ENCODE results near the gene PSMC1.

The PSMC1 gene

DNA sequence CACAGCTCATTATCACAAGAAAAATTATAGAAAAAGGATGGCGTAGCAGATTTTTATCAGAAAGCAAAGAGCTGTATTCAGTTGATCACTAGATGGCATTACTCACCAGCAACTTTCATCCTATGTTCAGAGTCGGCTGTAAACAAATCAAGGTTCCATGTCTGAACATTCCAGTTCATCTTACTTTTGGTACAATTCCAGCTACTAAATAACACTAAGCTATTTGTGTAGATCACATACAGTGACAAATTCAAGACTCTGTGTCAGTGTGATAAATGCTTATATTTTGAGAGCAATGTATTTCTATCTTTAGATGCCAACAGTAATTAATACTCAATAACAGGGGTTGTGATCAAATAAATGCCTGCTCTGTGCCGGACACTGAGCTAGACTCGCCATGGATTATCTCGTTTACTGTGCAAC lies 45.3 kb downstream of the PSMC1 start:
- TF ChIP-seq, protein P1, sequence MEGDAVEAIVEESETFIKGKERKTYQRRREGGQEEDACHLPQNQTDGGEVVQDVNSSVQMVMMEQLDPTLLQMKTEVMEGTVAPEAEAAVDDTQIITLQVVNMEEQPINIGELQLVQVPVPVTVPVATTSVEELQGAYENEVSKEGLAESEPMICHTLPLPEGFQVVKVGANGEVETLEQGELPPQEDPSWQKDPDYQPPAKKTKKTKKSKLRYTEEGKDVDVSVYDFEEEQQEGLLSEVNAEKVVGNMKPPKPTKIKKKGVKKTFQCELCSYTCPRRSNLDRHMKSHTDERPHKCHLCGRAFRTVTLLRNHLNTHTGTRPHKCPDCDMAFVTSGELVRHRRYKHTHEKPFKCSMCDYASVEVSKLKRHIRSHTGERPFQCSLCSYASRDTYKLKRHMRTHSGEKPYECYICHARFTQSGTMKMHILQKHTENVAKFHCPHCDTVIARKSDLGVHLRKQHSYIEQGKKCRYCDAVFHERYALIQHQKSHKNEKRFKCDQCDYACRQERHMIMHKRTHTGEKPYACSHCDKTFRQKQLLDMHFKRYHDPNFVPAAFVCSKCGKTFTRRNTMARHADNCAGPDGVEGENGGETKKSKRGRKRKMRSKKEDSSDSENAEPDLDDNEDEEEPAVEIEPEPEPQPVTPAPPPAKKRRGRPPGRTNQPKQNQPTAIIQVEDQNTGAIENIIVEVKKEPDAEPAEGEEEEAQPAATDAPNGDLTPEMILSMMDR (conservative IDR thresholded peaks at IDR 0.05; ENCODE audit: control insufficient read depth, insufficient read depth, low read depth, low read length), result peak; percentile 64
- DNase-seq (ENCODE audit: low read depth), result peak; percentile 77
- H3K4me3 ChIP-seq (ENCODE audit: control insufficient read depth, low read depth, low read length), result no peak overlapping the region

DNA sequence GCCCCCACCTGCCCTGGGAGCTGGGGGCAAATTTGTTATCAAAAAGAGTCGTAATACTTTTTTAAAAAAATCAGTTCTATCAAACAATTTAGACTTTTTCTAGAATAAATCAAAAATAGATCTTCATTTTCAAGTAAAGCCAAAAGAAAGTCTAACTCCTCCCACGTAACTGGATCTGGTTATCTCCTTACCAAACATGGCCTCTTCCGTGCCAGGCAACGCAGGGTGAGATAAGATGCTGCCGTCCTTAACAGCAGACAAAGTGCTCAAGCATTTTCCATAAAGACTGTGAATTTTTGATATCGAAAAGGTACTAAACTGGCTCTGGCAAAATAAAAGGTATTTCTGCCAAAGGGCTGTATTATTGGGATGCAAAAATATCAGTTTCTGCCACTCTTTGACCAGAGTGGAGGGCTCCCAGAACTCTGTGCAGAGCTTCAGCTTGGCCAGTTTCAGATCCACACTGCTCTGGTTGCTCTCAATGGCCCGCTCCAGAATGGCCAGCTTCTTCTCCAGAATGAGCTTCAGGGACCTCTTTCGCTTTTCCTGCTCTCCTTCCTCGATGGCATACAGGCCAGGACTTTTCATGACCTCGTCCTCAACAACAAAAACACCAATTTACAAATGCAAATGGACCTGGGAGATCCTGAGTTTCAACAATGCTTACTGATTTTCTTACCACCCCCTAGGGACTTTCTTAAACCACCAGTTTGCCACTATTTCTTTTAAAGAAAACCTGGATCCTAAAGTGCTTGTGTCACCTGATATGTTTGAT lies 46.4 kb downstream of the PSMC1 start:
- no peak for DNase-seq (ENCODE audit: low read depth)
- TF ChIP-seq, protein P1 (conservative IDR thresholded peaks at IDR 0.05; ENCODE audit: control insufficient read depth, insufficient read depth, low read depth, low read length), result no peak
- H3K4me3 ChIP-seq (ENCODE audit: control insufficient read depth, low read depth, low read length), result no peak overlapping the region

- no peak overlapping the region for H3K4me3 ChIP-seq (ENCODE audit: control insufficient read depth, low read depth, low read length)
- DNase-seq (ENCODE audit: low read depth), result no peak
- TF ChIP-seq, protein P1 (conservative IDR thresholded peaks at IDR 0.05; ENCODE audit: control insufficient read depth, insufficient read depth, low read depth, low read length), result no peak
These were observed 47.1 kb downstream of the PSMC1 start for GRCh38 chr14:90303473-90303872.

DNA sequence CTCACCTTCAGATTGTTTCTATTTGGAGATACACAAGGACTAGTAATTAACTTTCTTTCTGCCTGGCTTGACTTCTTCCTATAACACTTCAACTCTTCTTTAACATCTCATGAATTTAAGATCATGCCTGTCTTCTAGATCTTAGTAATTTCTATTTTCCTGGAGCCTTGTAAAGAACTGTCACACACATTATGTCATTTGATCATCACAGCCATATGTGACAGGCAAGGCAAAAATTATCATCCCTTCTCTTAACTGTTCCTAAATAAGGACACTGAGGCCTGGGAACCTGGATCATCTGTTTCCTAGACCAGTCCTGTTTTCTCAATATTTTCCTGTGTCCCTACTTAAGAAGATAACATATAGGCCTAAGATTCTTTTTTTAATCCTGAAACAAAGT lies 48.1 kb downstream of the PSMC1 start:
- TF ChIP-seq, protein P1 (conservative IDR thresholded peaks at IDR 0.05; ENCODE audit: control insufficient read depth, insufficient read depth, low read depth, low read length), result no peak
- no peak for DNase-seq (ENCODE audit: low read depth)

DNA sequence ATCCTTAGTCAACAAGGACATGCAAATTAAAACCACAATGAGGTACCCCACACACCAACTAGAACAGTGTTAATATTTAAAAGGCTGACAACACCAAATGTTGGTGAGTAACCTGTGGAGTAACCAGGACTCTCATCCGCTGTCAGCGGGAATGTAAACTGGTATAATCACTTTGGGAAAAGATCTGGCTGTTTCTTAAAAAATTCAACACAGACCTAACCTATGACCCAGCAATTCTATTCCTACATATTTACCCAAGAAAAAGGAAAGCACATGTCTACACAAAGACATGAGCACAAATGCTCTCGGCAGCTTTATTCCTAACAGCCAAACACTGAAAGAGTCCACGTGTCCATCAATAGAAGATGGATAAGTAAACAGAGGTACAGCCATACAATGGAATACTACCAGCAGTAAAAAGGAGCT lies 48.8 kb downstream of the PSMC1 start:
- H3K4me3 ChIP-seq (ENCODE audit: control insufficient read depth, low read depth, low read length), result no peak overlapping the region
- TF ChIP-seq, protein P1 (conservative IDR thresholded peaks at IDR 0.05; ENCODE audit: control insufficient read depth, insufficient read depth, low read depth, low read length), result no peak
- no peak for DNase-seq (ENCODE audit: low read depth)

More for the DNA sequence above, 48.1 kb downstream of the PSMC1 start:
- H3K4me3 ChIP-seq (ENCODE audit: control insufficient read depth, low read depth, low read length), result no peak overlapping the region

DNA sequence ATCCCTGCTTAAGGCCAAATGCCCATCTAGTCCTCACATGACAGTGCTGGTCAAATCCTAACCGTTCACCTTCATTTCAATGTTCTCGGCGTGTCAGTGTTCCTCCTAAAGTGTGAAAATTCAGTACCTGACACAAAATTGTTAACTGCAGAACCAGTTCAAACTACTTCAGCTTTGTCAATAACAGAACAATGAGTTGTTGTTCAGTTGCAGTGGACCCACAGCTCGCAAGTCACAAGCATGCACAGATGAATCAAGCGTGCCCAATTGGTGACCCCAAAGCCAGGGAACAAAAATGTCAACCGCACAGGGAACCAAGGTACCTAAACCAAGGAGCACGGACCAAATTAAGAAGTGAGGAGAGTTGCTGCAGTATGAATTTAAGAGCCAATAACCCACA lies 52.2 kb downstream of the PSMC1 start:
- H3K4me3 ChIP-seq (ENCODE audit: control insufficient read depth, low read depth, low read length), result no peak overlapping the region
- DNase-seq (ENCODE audit: low read depth), result no peak
- TF ChIP-seq, protein P1 (conservative IDR thresholded peaks at IDR 0.05; ENCODE audit: control insufficient read depth, insufficient read depth, low read depth, low read length), result no peak
